ENCODE measurements around the gene GLOD4.

Gene GLOD4

GRCh38 chr17:737561-738113, 44.4 kb downstream of the GLOD4 start:
- no peak for DNase-seq

- no peak for DNase-seq
Measured at GRCh38 chr17:733743-734142, 48.3 kb downstream of the GLOD4 start.

GRCh38 chr17:732902-733720, 49.0 kb downstream of the GLOD4 start:
- no peak for DNase-seq

- peak; percentile 30 for DNase-seq
Measured at GRCh38 chr17:732067-732901, 49.8 kb downstream of the GLOD4 start, which contains the start of gene TLCD3A. TLCD3A (plus strand) TSS chr17:732596; CDS start chr17:732648, 52 bp downstream.

- no peak for DNase-seq
Measured at GRCh38 chr17:731644-732066, 50.4 kb downstream of the GLOD4 start.

- no peak for DNase-seq
Measured at GRCh38 chr17:728911-729310, 53.2 kb downstream of the GLOD4 start.

- DNase-seq, result no peak
Measured at GRCh38 chr17:726271-726919, 55.7 kb downstream of the GLOD4 start.

- no peak for DNase-seq
Measured at GRCh38 chr17:725746-726145, 56.3 kb downstream of the GLOD4 start.

GRCh38 chr17:725084-725483, 57.0 kb downstream of the GLOD4 start:
- no peak for DNase-seq

- DNase-seq, result no peak
Measured at GRCh38 chr17:721540-721937, 60.5 kb downstream of the GLOD4 start.

- DNase-seq, result no peak
Measured at GRCh38 chr17:720706-721539, 61.2 kb downstream of the GLOD4 start.

GRCh38 chr17:718075-718474, 64.0 kb downstream of the GLOD4 start:
- DNase-seq, result no peak
